Activated B cell treated with CpG ODN at 0.5 μM for 24 hours (primary cell): ENCODE data around the gene CHIA. TPM values are rescaled to one million over a fixed set of nuclear protein-coding genes. Genes with fewer than 3 reads are reported as not detected.

Experiments
- ATAC-seq: fragments of 200-7000 bp; cut with Tn5 transposase; one replicate; pipeline ENCODE4 v1.10.0; 2021; ENCODE audit warnings: low read depth, mild to moderate bottlenecking, moderate library complexity
- CTCF ChIA-PET: fragments of 350-600 bp; sonication (Branson Sonifier 250); formaldehyde crosslinking; loops from one replicate; lab custom pipeline; 2021; ENCODE audit warnings: antibody characterized with exemption; lab: Charles Lee
- POLR2A ChIA-PET: fragments of 350-600 bp; sonication (Branson Sonifier 250); formaldehyde crosslinking; loops from one replicate; lab custom pipeline; 2021; ENCODE audit warnings: antibody characterized with exemption; lab: Charles Lee
- DNase-seq: peaks from one replicate; pipeline ENCODE4 v3.0.0; 2022
- H3K27ac Mint-ChIP-seq: one replicate; pipeline ENCODE4 v1.8.0; 2020; ENCODE audit warnings: mixed read lengths
- H3K27me3 Mint-ChIP-seq: one replicate; pipeline ENCODE4 v1.8.0; 2021; ENCODE audit warnings: mixed read lengths
- H3K36me3 Mint-ChIP-seq: one replicate; pipeline ENCODE4 v1.8.0; 2021; ENCODE audit warnings: low read depth, mixed read lengths
- H3K4me1 Mint-ChIP-seq: one replicate; pipeline ENCODE4 v1.8.0; 2021; ENCODE audit warnings: mixed read lengths
- H3K4me3 Mint-ChIP-seq: one replicate; pipeline ENCODE4 v1.8.0; 2020; ENCODE audit warnings: mild to moderate bottlenecking, mixed read lengths
- H3K9me3 Mint-ChIP-seq: one replicate; pipeline ENCODE4 v1.8.0; 2020; ENCODE audit warnings: mixed read lengths
- CTCF ChIP-seq: fragments of 200-600 bp; IDR thresholded peaks from one replicate; pipeline ENCODE4 v1.8.0; 2022; ENCODE audit warnings: antibody characterized with exemption, mild to moderate bottlenecking
- intact Hi-C: fragments of 100-400 bp; cut with micrococcal nuclease; formaldehyde crosslinking; loops from one replicate; pipeline ENCODE4 v1.15.1; 2024
- total RNA-seq: library from RNA; stranded (reverse); gene quantifications from 2 replicates; pipeline ENCODE4 v1.2.3, GENCODE V29; 2022

CHIA gene
- total RNA-seq, 1 donor from 2014 or later, result not detected

- Mint-ChIP-seq H3K27ac (no peak overlapping the region), H3K4me3 (no peak overlapping the region), H3K27me3 (peaks cover 32% of the 10 kb centered on the region), H3K9me3 (no peaks in the 10 kb centered on the region), H3K36me3 (no peaks in the 10 kb centered on the region), H3K4me1 (peaks cover 27% of the 10 kb centered on the region)
- intact Hi-C loops, result no loop called here
- ChIA-PET CTCF (interaction anchor here (0.9 to 1.4 kb wide), 2 partner anchors 51 to 59 kb away, joined by 3 read pairs; no protein-coding TSS in a partner anchor), POLR2A (no interaction called here)
- no peak for TF ChIP-seq CTCF
- ATAC-seq, result no peak
- DNase-seq, result no peak
These were observed 16.0 kb upstream of the CHIA start for GRCh38 chr1:111274653-111275052.

- ATAC-seq (no peak), DNase-seq (no peak)
- peaks cover 24% of the 10 kb centered on the region for H3K4me1 Mint-ChIP-seq
- no peak for TF ChIP-seq CTCF
- ChIA-PET POLR2A (no interaction called here), CTCF (interaction anchor here (0.9 to 1.4 kb wide), 2 partner anchors 52 to 59 kb away, joined by 3 read pairs; no protein-coding TSS in a partner anchor)
- H3K4me3 Mint-ChIP-seq, result no peak overlapping the region
- no peaks in the 10 kb centered on the region for H3K9me3 Mint-ChIP-seq
- peaks cover 29% of the 10 kb centered on the region for H3K27me3 Mint-ChIP-seq
- H3K36me3 Mint-ChIP-seq, result no peaks in the 10 kb centered on the region
- H3K27ac Mint-ChIP-seq, result no peak overlapping the region
- intact Hi-C loops, result no loop called here
These were observed 15.6 kb upstream of the CHIA start for GRCh38 chr1:111275079-111275478.

- ChIA-PET CTCF (no interaction called here), POLR2A (no interaction called here)
- Mint-ChIP-seq H3K27ac (no peak overlapping the region), H3K9me3 (no peaks in the 10 kb centered on the region), H3K4me3 (no peak overlapping the region), H3K36me3 (no peaks in the 10 kb centered on the region), H3K4me1 (peaks cover 16% of the 10 kb centered on the region), H3K27me3 (peaks cover 25% of the 10 kb centered on the region)
- TF ChIP-seq CTCF, result no peak
- DNase-seq (no peak), ATAC-seq (no peak)
- intact Hi-C loops, result no loop called here
These were observed 14.7 kb upstream of the CHIA start for GRCh38 chr1:111275780-111276433.

GRCh38 chr1:111279144-111279543, 11.5 kb upstream of the CHIA start:
- H3K27ac Mint-ChIP-seq, result no peak overlapping the region
- H3K4me1 Mint-ChIP-seq, result peaks cover 7% of the 10 kb centered on the region
- CTCF ChIA-PET, result no interaction called here
- intact Hi-C loops, result no loop called here
- ATAC-seq (no peak), DNase-seq (no peak)
- POLR2A ChIA-PET, result no interaction called here
- no peaks in the 10 kb centered on the region for H3K36me3 Mint-ChIP-seq
- H3K27me3 Mint-ChIP-seq, result no peaks in the 10 kb centered on the region
- no peaks in the 10 kb centered on the region for H3K9me3 Mint-ChIP-seq
- no peak for TF ChIP-seq CTCF
- H3K4me3 Mint-ChIP-seq, result no peak overlapping the region

- DNase-seq, result no peak
- H3K9me3 Mint-ChIP-seq, result no peaks in the 10 kb centered on the region
- TF ChIP-seq CTCF, result no peak
- ATAC-seq, result no peak
- H3K27ac Mint-ChIP-seq, result no peak overlapping the region
- POLR2A ChIA-PET, result no interaction called here
- H3K36me3 Mint-ChIP-seq, result no peaks in the 10 kb centered on the region
- H3K27me3 Mint-ChIP-seq, result no peaks in the 10 kb centered on the region
- H3K4me1 Mint-ChIP-seq, result peaks cover 2% of the 10 kb centered on the region
- CTCF ChIA-PET, result no interaction called here
- H3K4me3 Mint-ChIP-seq, result no peak overlapping the region
- intact Hi-C loops, result no loop called here
These were observed 10.4 kb upstream of the CHIA start for GRCh38 chr1:111280267-111280666.
